Muscle layer of duodenum (tissue), 2 donors: Measurements from ENCODE around the gene CHRNB4.
A peak's percentile ranks its signal among the peaks of the same experiment; 100 is the strongest.

Experiments used
- H3K27ac ChIP-seq: one replicate; pipeline ENCODE4 v1.7.0; 2013; ENCODE audit warnings: mild to moderate bottlenecking, low read length
- H3K27me3 ChIP-seq: one replicate; pipeline ENCODE4 v1.7.0; 2013; ENCODE audit warnings: low read depth, mild to moderate bottlenecking, control low read depth, low read length
- H3K36me3 ChIP-seq, 2 donors: one replicate each; pipeline ENCODE4 v1.7.0; 2013; ENCODE audit warnings: low read length in 2 of 2, control low read depth in 1 of 2, mild to moderate bottlenecking in 1 of 2; ENCODE audit not compliant: insufficient read depth in 2 of 2, control insufficient read depth in 1 of 2
- H3K4me1 ChIP-seq, 2 donors: one replicate each; pipeline ENCODE4 v1.7.0; 2013; ENCODE audit warnings: low read length in 2 of 2, mild to moderate bottlenecking in 2 of 2, control low read depth in 1 of 2, moderate library complexity in 1 of 2; ENCODE audit not compliant: insufficient read depth in 2 of 2, control insufficient read depth in 1 of 2
- H3K4me3 ChIP-seq, 2 donors: one replicate each; pipeline ENCODE4 v1.7.0; 2013; ENCODE audit warnings: low read length in 2 of 2, low read depth in 1 of 2, mild to moderate bottlenecking in 1 of 2
- H3K9me3 ChIP-seq, 2 donors: one replicate each; pipeline ENCODE4 v1.7.0; 2013; ENCODE audit warnings: low read length in 2 of 2, control low read depth in 1 of 2, mild to moderate bottlenecking in 1 of 2; ENCODE audit not compliant: control insufficient read depth in 1 of 2
- donor health status: healthy.

Gene CHRNB4

DNA sequence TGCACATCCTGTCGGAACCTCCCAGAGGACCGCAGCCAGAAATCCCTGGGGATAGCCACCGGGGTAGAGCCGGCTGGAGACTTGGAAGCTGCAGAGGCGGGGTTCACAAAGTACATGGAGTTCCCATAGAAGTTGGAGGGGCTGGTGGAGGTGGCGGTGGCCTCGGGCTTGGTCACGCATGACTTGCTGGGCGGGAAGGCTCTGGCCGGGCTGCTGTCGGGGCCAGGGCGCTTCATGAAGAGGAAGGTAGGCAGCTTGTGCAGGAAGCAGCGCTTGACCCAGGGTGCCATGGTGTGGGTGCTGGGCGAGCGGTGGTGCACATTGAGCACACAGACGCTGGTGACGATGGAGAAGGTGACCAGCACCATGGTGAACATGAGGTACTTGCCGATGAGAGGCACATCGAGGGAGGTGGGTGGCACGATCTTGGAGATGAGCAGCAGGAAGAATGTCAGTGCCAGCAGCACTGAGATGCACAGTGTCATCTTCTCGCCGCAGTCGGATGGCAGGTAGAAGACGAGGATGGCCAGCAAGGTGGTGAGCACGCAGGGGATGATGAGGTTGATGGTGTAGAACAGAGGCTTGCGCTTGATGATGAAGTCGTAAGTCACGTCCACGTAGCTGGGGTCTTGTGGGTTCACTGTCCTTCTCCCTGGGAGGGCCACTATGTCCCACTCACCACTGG, 11.8 kb downstream of the CHRNB4 start:
- Histone ChIP-seq H3K27ac (no peak overlapping the region), H3K27me3 (no peaks in the 10 kb centered on the region), H3K9me3 (peaks cover 0 to 13% of the 10 kb centered on the region in 2 donors), H3K36me3 (no peaks in the 10 kb centered on the region), H3K4me1 (no peaks in the 10 kb centered on the region), H3K4me3 (no peak overlapping the region)

DNA sequence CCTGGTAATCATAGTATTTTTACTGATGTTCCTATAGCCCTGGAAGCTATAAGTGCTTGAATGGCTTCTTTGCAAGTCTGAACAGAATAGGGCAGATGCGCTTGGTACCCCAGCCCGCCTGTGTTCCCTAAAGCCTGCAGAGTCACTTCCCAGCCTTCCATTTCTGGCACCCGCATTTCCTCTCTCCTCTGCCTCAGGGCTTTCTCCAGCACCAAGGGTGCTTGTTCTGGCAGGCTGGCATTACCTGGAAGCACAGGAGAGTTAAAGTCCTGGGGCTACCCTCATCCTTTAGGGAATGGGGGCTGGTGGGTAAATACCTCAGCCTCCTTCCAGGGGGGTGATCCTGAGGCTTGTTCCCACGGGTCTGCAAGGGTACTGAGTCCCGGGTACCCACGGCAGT, 12.8 kb downstream of the CHRNB4 start:
- Histone ChIP-seq H3K27ac (no peak overlapping the region), H3K9me3 (peaks cover 0 to 5% of the 10 kb centered on the region in 2 donors), H3K4me1 (no peaks in the 10 kb centered on the region), H3K4me3 (no peak overlapping the region), H3K36me3 (no peaks in the 10 kb centered on the region), H3K27me3 (no peaks in the 10 kb centered on the region)

DNA sequence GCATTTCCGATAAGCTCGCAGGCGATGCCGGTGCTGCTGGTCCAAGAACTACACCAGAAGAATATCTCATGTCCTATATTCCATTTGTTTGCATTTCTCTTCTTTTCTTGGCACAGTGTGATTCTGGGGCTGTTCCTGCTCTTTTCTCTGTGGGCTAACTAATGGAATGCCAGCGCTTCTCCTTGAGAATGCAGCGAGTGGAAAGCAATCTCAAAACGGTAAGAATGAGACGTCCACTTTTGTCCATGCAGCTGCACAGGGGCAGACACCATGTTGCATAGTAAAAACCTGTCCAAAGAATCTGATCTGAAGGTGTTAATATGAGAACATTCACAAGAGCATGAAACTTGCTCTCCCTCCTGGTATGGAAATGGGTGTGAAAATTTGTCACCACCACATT, 13.7 kb downstream of the CHRNB4 start:
- Histone ChIP-seq H3K4me1 (no peaks in the 10 kb centered on the region), H3K27ac (no peak overlapping the region), H3K36me3 (no peaks in the 10 kb centered on the region), H3K27me3 (peaks cover 1% of the 10 kb centered on the region), H3K4me3 (no peak overlapping the region), H3K9me3 (no peaks in the 10 kb centered on the region)

DNA sequence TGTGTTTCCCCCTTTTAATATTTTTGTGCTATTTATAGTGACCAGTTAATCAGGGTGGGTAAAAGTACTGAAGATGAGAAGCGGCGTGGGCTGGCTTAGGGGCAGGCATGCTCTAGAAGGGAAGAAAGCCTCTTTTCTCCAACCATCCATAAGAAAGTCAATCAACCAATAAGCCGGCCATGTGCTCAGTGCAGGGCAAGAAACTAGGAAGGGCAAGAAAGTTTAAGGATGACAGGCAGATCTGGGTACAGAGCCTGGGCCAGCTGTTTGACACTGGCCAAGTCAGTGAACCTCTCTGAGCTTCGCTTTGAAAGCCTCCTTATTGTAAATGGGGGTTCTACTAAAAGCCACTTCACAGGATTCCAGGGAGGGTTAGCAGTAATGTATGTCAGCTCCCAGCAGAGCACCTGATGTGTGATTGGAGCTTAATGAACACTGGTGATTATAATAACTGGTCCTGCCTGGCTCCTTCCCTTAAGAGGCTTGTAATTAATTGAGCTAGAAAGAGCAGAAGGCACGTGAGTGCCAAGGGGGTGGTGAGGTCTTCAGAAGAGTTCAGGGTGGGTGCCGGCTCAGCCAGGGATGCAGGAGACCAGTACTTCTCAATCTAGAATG, 14.5 kb downstream of the CHRNB4 start:
- Histone ChIP-seq H3K4me3 (no peak overlapping the region), H3K27ac (no peak overlapping the region), H3K27me3 (peaks cover 7% of the 10 kb centered on the region), H3K4me1 (no peaks in the 10 kb centered on the region), H3K9me3 (no peaks in the 10 kb centered on the region), H3K36me3 (no peaks in the 10 kb centered on the region)

DNA sequence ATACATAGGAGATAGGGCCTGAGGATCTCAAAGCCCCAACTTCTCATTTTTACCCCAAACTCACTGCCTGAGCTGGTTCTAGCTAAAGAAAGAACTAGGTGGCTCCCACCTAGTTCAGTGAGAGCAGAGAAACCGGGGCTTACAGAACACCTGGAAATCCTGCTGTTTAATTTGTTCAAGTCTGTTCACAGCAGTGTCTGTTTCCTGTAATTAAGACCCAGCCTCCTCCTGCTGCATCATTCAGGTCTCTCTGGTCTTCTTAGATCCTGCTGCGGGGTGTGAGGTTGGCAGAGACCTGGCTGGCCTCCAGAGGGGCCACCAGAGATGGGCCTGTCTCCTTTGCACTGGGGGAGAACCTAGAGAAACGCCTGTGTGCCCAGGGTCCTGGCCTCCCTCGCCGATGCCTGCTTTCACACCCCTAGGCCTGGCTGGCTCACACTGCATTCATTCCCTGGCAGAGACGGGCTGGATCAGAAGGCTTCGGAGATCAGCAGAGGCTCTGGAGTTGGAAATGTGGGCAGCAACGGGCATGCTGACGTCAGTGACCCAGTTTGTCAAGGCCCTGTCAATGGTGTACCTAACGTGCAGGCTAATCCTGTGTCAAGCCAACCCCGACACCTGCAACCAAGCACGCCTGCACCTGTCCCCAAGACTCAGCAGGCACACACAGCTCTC, 15.3 kb downstream of the CHRNB4 start:
- Histone ChIP-seq H3K4me3 (no peak overlapping the region), H3K27ac (no peak overlapping the region), H3K27me3 (peaks cover 7% of the 10 kb centered on the region), H3K9me3 (no peaks in the 10 kb centered on the region), H3K36me3 (no peaks in the 10 kb centered on the region), H3K4me1 (peaks cover 0 to 3% of the 10 kb centered on the region in 2 donors)

DNA sequence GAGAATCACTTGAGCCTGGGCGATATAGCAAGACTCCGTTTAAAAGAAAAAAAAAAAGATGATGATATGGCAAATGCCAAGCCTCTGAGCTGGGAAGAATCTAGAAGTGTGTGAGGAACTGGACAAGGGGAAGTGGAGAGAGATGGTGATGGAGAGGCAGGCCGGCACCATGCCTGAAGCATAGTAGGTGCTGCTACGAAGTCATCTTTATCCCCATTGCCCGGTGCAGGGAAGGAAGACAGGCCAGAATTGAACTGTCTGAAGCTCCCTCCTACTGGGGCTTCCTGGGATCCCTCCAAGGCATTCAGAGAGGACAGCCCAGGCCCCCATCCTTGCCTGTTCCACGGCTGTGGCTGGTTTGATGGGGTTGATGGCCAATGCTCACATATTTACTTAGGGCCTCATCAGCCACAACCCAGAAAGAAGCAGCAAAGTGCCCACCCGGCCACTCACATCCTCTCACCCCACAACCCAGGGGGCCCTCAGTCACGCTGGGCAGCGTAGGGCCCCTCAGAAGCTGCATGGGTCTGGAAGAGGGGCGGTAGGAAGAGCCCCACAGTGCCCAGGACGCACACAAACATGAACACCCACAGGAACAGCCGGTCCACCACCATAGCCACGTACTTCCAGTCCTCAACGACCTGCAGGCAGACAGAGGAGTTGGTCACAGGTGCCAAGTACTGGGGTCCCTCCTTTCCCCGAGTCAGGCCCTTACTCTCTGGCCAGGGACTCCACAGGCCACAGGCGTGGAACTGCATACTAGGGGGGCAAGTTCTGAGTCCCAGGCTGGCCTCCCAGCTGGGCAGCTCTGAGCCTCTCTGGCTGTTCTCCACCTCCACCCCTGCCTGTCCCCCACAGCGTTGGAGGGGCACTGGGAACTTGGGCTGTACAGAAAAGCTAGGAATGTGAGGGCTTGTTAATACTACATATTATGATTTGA, 16.1 kb downstream of the CHRNB4 start:
- Histone ChIP-seq H3K27ac (no peak overlapping the region), H3K4me3 (no peak overlapping the region), H3K36me3 (no peaks in the 10 kb centered on the region), H3K9me3 (no peaks in the 10 kb centered on the region), H3K27me3 (peaks cover 12% of the 10 kb centered on the region), H3K4me1 (peaks cover 0 to 11% of the 10 kb centered on the region in 2 donors)

DNA sequence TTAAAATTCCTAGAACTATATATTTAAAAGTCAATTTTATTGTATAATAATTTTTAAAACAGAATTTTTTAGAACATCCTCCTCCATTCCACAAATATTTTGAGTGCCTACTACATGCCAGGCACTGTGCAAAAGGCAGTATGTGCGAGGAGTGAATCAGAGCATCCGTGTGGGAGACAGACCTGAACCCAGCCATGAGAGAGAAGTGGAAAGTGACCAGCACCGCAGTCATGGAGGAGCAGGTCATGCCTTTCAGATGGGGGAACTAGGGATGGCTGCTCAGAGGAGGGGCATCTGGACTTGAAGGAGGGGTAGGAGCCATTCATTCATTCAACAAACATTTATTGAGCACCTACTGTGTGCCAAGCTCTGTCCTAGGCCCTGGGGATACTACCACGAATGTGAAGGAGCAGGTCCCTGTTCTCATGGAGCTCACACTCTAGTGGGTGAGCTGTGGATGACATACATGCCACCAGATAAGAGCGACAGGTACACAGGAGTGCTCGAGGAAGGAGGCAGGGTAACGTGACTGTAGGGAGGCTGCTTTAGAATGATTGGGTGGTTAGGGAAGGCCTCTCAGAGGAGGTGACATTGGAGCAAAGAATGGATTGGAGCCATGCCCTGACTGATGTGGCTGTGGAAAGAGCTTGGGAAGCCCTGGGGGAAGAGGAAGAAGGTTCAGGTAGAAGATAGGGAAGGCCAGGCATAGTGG, 17.1 kb downstream of the CHRNB4 start:
- Histone ChIP-seq H3K4me1 (peaks cover 0 to 19% of the 10 kb centered on the region in 2 donors), H3K36me3 (no peaks in the 10 kb centered on the region), H3K4me3 (no peak overlapping the region), H3K27ac (no peak overlapping the region), H3K27me3 (peaks cover 21% of the 10 kb centered on the region), H3K9me3 (no peaks in the 10 kb centered on the region)

DNA sequence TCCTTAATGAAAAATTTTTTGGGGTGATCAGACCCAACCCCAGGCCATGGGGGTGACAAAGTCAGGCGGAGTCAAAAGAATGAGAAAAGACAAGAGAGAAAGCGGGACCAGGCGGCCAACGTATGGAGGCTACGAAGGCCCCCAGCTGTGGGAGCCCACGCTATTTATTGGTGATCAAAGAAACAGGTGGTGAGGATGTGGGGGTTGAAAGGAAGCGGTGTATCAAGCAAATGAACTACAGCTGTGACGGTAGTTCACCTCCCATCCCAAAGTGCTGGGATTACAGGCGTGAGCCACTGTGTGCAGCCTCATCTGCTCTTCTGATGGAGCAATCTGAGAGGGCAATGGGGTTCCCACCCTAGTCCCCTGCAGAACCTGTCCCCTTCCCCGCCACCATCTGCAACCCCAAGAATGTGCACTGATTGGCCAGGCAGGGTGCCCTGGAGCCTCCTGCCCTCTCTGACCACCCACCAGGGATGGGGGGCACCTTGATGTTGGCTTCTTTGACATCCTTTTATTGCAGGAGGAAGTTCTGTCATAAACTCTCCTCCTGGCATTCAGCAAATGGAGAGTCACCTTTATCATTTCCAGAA, 19.1 kb downstream of the CHRNB4 start:
- Histone ChIP-seq H3K9me3 (no peaks in the 10 kb centered on the region), H3K36me3 (no peaks in the 10 kb centered on the region), H3K4me3 (no peak overlapping the region), H3K27me3 (peaks cover 22% of the 10 kb centered on the region), H3K4me1 (peaks cover 0 to 21% of the 10 kb centered on the region in 2 donors), H3K27ac (no peak overlapping the region)

DNA sequence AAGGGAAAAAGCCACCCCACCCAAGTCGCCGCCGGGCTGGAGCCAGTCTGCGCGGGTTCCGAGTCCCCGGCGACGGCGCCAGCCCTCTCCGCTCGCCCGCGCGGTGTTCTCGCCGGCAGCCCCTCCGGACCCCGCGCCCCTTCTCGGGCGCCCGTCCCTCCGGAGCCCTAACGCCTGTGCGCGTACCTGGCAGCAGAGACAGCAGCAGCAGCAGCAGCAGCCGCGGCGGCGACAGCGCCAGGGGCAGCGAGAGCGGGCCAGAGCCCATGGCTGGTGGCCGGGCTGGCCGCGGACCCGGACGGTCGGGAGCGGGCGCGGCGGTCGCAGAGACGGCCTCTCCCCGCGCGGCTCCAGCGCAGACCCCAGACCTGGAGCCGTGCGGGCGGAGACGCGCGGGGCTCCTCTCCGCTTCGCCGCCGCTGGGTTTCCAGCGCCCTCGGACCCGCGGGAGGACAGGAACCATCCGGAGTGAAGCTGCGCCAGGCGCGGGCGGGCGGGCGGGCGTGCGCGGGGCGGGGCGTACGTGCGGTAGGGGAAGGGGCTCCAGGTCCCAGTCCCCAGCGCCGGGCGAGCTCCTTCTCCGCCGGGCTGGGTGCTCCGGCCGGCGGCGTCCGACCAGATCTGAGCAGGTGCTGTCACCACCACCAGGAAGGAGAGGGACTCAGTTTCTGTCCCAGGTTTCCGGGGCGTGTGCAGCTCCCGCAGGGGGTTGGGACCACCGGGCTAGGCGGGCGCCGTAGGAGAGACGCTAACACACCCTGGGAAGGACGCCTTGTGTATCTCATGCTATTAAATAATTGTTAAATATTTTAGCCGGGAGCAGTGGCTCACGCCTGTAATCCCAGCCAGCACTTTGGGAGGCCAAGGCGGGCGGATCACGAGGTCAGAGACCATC, 20.2 kb downstream of the CHRNB4 start, which contains the start of gene CHRNA3:
Gene CHRNA3, minus strand, starts transcription at position 470 of the 895 bp plus-strand sequence. Its CDS starts 202 bp downstream, at position 268.
- Histone ChIP-seq H3K36me3 (no peaks in the 10 kb centered on the region), H3K4me1 (peaks cover 0 to 21% of the 10 kb centered on the region in 2 donors), H3K9me3 (no peaks in the 10 kb centered on the region), H3K27me3 (peaks cover 22% of the 10 kb centered on the region), H3K4me3 (peak within 1 kb of the TSS; percentile 33 to 63), H3K27ac (no peak within 1 kb of the TSS)
